ENCODE data around the gene ODC1.

GRCh38 chr2:10452312-10452711 lies 4.2 kb upstream of the ODC1 start:
- TF ChIP-seq CTCF (IDR thresholded peaks at IDR 0.05) (no peak), ELF1 (IDR thresholded peaks at IDR 0.05) (no peak), RAD21 (IDR thresholded peaks at IDR 0.05; ENCODE audit: low read length) (no peak), POLR2AphosphoS5 (IDR thresholded peaks at IDR 0.05; ENCODE audit: low read depth, low read length) (no peak), EP300 (IDR thresholded peaks at IDR 0.05; ENCODE audit: borderline replicate concordance in 1 of 2, low read depth in 1 of 2, low read length in 1 of 2) (peak in 1 of 2 experiments; percentile 25; a peak in 1 of 4 replicates), TEAD4 (IDR thresholded peaks at IDR 0.05; ENCODE audit: borderline replicate concordance, insufficient read depth) (no peak)
